Neural progenitor cell (in vitro differentiated cells): ENCODE data around the gene CELA3B.

Experiments
- CTCF ChIP-seq: fragments of 200-600 bp; sonication (generic); IDR thresholded peaks from 2 replicates; pipeline ENCODE4 v1.5.1; 2017; ENCODE audit warnings: antibody characterized with exemption, mild to moderate bottlenecking
- EZH2 ChIP-seq: fragments of 200-600 bp; sonication (generic); IDR thresholded peaks from 2 replicates; pipeline ENCODE4 v1.6.1; 2017; ENCODE audit warnings: antibody characterized with exemption, mild to moderate bottlenecking, moderate library complexity
- EZH2phosphoT487 ChIP-seq: fragments of 200-600 bp; sonication (generic); IDR thresholded peaks from 2 replicates; pipeline ENCODE4 v1.6.1; 2017; ENCODE audit warnings: antibody characterized with exemption

GRCh38 chr1:21961799-21962198, 15.0 kb upstream of the CELA3B start:
- TF ChIP-seq EZH2phosphoT487 (no peak), CTCF (no peak), EZH2 (no peak)
